Measurements from ENCODE around the gene RBBP8NL. TPM values are rescaled to one million over a fixed set of nuclear protein-coding genes. Genes with fewer than 3 reads are reported as not detected.

RBBP8NL gene
- total RNA-seq, 1 experiment from 2014 or later = 1.5 TPM

- CTCF ChIA-PET = interaction anchor here (1.4 kb wide), 1 partner anchor 51 kb away, joined by 3 read pairs; no protein-coding TSS in a partner anchor
- H3K9me3 Mint-ChIP-seq = no peaks in the 10 kb centered on the region
- no peak for DNase-seq (ENCODE audit: low spot score)
- POLR2A ChIA-PET = no interaction called here
- H3K4me3 Mint-ChIP-seq = no peak overlapping the region
- no peaks in the 10 kb centered on the region for H3K27me3 Mint-ChIP-seq (ENCODE audit: low read depth)
- no peaks in the 10 kb centered on the region for H3K36me3 Mint-ChIP-seq
- no peak for ATAC-seq
- no peak for TF ChIP-seq ZNF121 (CRISPR knock-in tag; IDR thresholded peaks at IDR 0.05)
- TF ChIP-seq GRHL2 (CRISPR knock-in tag; IDR thresholded peaks at IDR 0.05; ENCODE audit: insufficient replicate concordance, severe bottlenecking) = no peak
- TF ChIP-seq JUN (CRISPR knock-in tag; IDR thresholded peaks at IDR 0.05) = no peak
- no peak for TF ChIP-seq PRDM15 (CRISPR knock-in tag; IDR thresholded peaks at IDR 0.05)
- no peak for TF ChIP-seq TP53 (CRISPR knock-in tag; IDR thresholded peaks at IDR 0.05)
- TF ChIP-seq USF2 (CRISPR knock-in tag; IDR thresholded peaks at IDR 0.05) = no peak
- no peak for TF ChIP-seq AR (CRISPR knock-in tag; IDR thresholded peaks at IDR 0.05)
- TF ChIP-seq NR3C1 (CRISPR knock-in tag; conservative IDR thresholded peaks at IDR 0.05; ENCODE audit: low read depth) = no peak
- TF ChIP-seq ZSCAN18 (CRISPR knock-in tag; IDR thresholded peaks at IDR 0.05) = no peak
- no peak for TF ChIP-seq ATF6 (CRISPR knock-in tag; IDR thresholded peaks at IDR 0.05)
- no peak for TF ChIP-seq SMAD3 (CRISPR knock-in tag; IDR thresholded peaks at IDR 0.05; ENCODE audit: borderline replicate concordance)
- TF ChIP-seq ZNF281 (CRISPR knock-in tag; IDR thresholded peaks at IDR 0.05) = no peak
- no peak for TF ChIP-seq IRF2 (CRISPR knock-in tag; IDR thresholded peaks at IDR 0.05; ENCODE audit: borderline replicate concordance, low read depth)
- no peak for TF ChIP-seq CTCF (IDR thresholded peaks at IDR 0.05)
- no peak for TF ChIP-seq NFATC4 (CRISPR knock-in tag; IDR thresholded peaks at IDR 0.05)
- TF ChIP-seq FOXP1 (CRISPR knock-in tag; IDR thresholded peaks at IDR 0.05; ENCODE audit: borderline replicate concordance) = no peak
- no peak for TF ChIP-seq SMAD4 (CRISPR knock-in tag; IDR thresholded peaks at IDR 0.05)
- TF ChIP-seq TCF7 (CRISPR knock-in tag; IDR thresholded peaks at IDR 0.05; ENCODE audit: low read depth) = no peak
- TF ChIP-seq E2F1 (CRISPR knock-in tag; IDR thresholded peaks at IDR 0.05) = no peak
- peaks cover 5% of the 10 kb centered on the region; the same call in 1 of the 2 replicates for H3K4me1 Mint-ChIP-seq
- H3K27ac Mint-ChIP-seq = no peak overlapping the region
Measured at GRCh38 chr20:62460678-62461077, 33.3 kb upstream of the RBBP8NL start.

All from WTC11 (cell line).